ENCODE results near the gene COL1A2. TPM values are rescaled to one million over a fixed set of nuclear protein-coding genes. Genes with fewer than 3 reads are reported as not detected.

The COL1A2 gene
- total RNA-seq (2021), result 81.2 to 96.6 TPM (median 88.1 TPM) in 3 replicates
- Bru-seq, nascent RNA, result percentile 85 among the genes with signal in this experiment
- long read RNA-seq, experiment 1, partial matches to known transcripts, result 258 of 299 reads
- long read RNA-seq, experiment 1, other reads (novel, unspliced or antisense), result 37 of 299 reads
- long read RNA-seq, experiment 2, partial matches to known transcripts, result 61 of 138 reads
- long read RNA-seq, experiment 2, other reads (novel, unspliced or antisense), result 73 of 138 reads
- long read RNA-seq, experiment 3, partial matches to known transcripts, result 1 of 2 reads
- long read RNA-seq, experiment 3, other reads (novel, unspliced or antisense), result 1 of 2 reads

DNA sequence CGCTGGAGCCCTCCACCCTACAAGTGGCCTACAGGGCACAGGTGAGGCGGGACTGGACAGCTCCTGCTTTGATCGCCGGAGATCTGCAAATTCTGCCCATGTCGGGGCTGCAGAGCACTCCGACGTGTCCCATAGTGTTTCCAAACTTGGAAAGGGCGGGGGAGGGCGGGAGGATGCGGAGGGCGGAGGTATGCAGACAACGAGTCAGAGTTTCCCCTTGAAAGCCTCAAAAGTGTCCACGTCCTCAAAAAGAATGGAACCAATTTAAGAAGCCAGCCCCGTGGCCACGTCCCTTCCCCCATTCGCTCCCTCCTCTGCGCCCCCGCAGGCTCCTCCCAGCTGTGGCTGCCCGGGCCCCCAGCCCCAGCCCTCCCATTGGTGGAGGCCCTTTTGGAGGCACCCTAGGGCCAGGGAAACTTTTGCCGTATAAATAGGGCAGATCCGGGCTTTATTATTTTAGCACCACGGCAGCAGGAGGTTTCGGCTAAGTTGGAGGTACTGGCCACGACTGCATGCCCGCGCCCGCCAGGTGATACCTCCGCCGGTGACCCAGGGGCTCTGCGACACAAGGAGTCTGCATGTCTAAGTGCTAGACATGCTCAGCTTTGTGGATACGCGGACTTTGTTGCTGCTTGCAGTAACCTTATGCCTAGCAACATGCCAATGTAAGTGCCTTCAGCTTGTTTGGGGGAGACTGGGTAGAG, at the start of gene COL1A2:
Gene COL1A2, plus strand, starts transcription at position 459 of the 704 bp plus-strand sequence. Its CDS starts 137 bp downstream, at position 596.
- TF ChIP-seq, protein P1, sequence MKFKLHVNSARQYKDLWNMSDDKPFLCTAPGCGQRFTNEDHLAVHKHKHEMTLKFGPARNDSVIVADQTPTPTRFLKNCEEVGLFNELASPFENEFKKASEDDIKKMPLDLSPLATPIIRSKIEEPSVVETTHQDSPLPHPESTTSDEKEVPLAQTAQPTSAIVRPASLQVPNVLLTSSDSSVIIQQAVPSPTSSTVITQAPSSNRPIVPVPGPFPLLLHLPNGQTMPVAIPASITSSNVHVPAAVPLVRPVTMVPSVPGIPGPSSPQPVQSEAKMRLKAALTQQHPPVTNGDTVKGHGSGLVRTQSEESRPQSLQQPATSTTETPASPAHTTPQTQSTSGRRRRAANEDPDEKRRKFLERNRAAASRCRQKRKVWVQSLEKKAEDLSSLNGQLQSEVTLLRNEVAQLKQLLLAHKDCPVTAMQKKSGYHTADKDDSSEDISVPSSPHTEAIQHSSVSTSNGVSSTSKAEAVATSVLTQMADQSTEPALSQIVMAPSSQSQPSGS (CRISPR knock-in tag; IDR thresholded peaks at IDR 0.05; ENCODE audit: borderline replicate concordance, low read depth), result no peak
- no peak for TF ChIP-seq SMAD4 (CRISPR knock-in tag; IDR thresholded peaks at IDR 0.05)
- no peak for TF ChIP-seq ZNF396 (CRISPR knock-in tag; IDR thresholded peaks at IDR 0.05; ENCODE audit: borderline replicate concordance)
- TF ChIP-seq FOXK1 (CRISPR knock-in tag; IDR thresholded peaks at IDR 0.05), result peak; percentile 11; the same call in 1 of the 2 replicates
- TF ChIP-seq NR2C2 (CRISPR knock-in tag; IDR thresholded peaks at IDR 0.05), result no peak
- TF ChIP-seq TCF7 (CRISPR knock-in tag; IDR thresholded peaks at IDR 0.05; ENCODE audit: low read depth), result no peak
- TF ChIP-seq NR3C1 (CRISPR knock-in tag; conservative IDR thresholded peaks at IDR 0.05; ENCODE audit: low read depth), result no peak
- TF ChIP-seq, protein P2, sequence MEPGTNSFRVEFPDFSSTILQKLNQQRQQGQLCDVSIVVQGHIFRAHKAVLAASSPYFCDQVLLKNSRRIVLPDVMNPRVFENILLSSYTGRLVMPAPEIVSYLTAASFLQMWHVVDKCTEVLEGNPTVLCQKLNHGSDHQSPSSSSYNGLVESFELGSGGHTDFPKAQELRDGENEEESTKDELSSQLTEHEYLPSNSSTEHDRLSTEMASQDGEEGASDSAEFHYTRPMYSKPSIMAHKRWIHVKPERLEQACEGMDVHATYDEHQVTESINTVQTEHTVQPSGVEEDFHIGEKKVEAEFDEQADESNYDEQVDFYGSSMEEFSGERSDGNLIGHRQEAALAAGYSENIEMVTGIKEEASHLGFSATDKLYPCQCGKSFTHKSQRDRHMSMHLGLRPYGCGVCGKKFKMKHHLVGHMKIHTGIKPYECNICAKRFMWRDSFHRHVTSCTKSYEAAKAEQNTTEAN (CRISPR knock-in tag; IDR thresholded peaks at IDR 0.05), result no peak
- no peak for TF ChIP-seq ZNF317 (CRISPR knock-in tag; IDR thresholded peaks at IDR 0.05; ENCODE audit: borderline replicate concordance, low read depth)
- TF ChIP-seq, protein P3, sequence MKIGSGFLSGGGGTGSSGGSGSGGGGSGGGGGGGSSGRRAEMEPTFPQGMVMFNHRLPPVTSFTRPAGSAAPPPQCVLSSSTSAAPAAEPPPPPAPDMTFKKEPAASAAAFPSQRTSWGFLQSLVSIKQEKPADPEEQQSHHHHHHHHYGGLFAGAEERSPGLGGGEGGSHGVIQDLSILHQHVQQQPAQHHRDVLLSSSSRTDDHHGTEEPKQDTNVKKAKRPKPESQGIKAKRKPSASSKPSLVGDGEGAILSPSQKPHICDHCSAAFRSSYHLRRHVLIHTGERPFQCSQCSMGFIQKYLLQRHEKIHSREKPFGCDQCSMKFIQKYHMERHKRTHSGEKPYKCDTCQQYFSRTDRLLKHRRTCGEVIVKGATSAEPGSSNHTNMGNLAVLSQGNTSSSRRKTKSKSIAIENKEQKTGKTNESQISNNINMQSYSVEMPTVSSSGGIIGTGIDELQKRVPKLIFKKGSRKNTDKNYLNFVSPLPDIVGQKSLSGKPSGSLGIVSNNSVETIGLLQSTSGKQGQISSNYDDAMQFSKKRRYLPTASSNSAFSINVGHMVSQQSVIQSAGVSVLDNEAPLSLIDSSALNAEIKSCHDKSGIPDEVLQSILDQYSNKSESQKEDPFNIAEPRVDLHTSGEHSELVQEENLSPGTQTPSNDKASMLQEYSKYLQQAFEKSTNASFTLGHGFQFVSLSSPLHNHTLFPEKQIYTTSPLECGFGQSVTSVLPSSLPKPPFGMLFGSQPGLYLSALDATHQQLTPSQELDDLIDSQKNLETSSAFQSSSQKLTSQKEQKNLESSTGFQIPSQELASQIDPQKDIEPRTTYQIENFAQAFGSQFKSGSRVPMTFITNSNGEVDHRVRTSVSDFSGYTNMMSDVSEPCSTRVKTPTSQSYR (CRISPR knock-in tag; IDR thresholded peaks at IDR 0.05), result 0 out of 2 replicates have a peak, but pooled peaks have one; percentile 10
- peak; percentile 17; the same call in 1 of the 2 replicates for TF ChIP-seq SP1 (CRISPR knock-in tag; conservative IDR thresholded peaks at IDR 0.05)
- TF ChIP-seq, protein P4, sequence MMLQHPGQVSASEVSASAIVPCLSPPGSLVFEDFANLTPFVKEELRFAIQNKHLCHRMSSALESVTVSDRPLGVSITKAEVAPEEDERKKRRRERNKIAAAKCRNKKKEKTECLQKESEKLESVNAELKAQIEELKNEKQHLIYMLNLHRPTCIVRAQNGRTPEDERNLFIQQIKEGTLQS (CRISPR knock-in tag; conservative IDR thresholded peaks at IDR 0.05), result no peak
- TF ChIP-seq TP53 (CRISPR knock-in tag; IDR thresholded peaks at IDR 0.05), result no peak
- peak; percentile 58 for TF ChIP-seq NFYB (CRISPR knock-in tag; conservative IDR thresholded peaks at IDR 0.05; ENCODE audit: low read depth)
- no peak for TF ChIP-seq NFE2L1 (CRISPR knock-in tag; IDR thresholded peaks at IDR 0.05)
- TF ChIP-seq, protein P5, sequence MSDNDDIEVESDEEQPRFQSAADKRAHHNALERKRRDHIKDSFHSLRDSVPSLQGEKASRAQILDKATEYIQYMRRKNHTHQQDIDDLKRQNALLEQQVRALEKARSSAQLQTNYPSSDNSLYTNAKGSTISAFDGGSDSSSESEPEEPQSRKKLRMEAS (CRISPR knock-in tag; IDR thresholded peaks at IDR 0.05), result 0 out of 2 replicates have a peak, but pooled peaks have one; percentile 18
- TF ChIP-seq, protein P6, sequence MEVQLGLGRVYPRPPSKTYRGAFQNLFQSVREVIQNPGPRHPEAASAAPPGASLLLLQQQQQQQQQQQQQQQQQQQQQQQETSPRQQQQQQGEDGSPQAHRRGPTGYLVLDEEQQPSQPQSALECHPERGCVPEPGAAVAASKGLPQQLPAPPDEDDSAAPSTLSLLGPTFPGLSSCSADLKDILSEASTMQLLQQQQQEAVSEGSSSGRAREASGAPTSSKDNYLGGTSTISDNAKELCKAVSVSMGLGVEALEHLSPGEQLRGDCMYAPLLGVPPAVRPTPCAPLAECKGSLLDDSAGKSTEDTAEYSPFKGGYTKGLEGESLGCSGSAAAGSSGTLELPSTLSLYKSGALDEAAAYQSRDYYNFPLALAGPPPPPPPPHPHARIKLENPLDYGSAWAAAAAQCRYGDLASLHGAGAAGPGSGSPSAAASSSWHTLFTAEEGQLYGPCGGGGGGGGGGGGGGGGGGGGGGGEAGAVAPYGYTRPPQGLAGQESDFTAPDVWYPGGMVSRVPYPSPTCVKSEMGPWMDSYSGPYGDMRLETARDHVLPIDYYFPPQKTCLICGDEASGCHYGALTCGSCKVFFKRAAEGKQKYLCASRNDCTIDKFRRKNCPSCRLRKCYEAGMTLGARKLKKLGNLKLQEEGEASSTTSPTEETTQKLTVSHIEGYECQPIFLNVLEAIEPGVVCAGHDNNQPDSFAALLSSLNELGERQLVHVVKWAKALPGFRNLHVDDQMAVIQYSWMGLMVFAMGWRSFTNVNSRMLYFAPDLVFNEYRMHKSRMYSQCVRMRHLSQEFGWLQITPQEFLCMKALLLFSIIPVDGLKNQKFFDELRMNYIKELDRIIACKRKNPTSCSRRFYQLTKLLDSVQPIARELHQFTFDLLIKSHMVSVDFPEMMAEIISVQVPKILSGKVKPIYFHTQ (CRISPR knock-in tag; IDR thresholded peaks at IDR 0.05), result no peak
- TF ChIP-seq GTF2I (CRISPR knock-in tag; conservative IDR thresholded peaks at IDR 0.05), result no peak
- TF ChIP-seq, protein P7, sequence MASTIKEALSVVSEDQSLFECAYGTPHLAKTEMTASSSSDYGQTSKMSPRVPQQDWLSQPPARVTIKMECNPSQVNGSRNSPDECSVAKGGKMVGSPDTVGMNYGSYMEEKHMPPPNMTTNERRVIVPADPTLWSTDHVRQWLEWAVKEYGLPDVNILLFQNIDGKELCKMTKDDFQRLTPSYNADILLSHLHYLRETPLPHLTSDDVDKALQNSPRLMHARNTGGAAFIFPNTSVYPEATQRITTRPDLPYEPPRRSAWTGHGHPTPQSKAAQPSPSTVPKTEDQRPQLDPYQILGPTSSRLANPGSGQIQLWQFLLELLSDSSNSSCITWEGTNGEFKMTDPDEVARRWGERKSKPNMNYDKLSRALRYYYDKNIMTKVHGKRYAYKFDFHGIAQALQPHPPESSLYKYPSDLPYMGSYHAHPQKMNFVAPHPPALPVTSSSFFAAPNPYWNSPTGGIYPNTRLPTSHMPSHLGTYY (CRISPR knock-in tag; IDR thresholded peaks at IDR 0.05), result no peak
- TF ChIP-seq FOXP1 (CRISPR knock-in tag; IDR thresholded peaks at IDR 0.05; ENCODE audit: borderline replicate concordance), result peak; percentile 73; the same call in 1 of the 2 replicates
- TF ChIP-seq CREB1 (CRISPR knock-in tag; IDR thresholded peaks at IDR 0.05), result 0 out of 2 replicates have a peak, but pooled peaks have one; percentile 23
- no peak for TF ChIP-seq ZNF263 (CRISPR knock-in tag; IDR thresholded peaks at IDR 0.05; ENCODE audit: low read depth)
- H3K9me3 Mint-ChIP-seq, result no peaks in the 10 kb centered on the region
- POLR2A ChIA-PET, result interaction anchor here (0.6 to 2.8 kb wide), 8 partner anchors 10 to 476 kb away, joined by 3 to 15 read pairs (median 4); no protein-coding TSS in a partner anchor
- peak within 1 kb of the TSS; percentile 87 for H3K4me3 Mint-ChIP-seq
- peak; percentile 52 for ATAC-seq
- H3K27me3 Mint-ChIP-seq (ENCODE audit: low read depth), result peaks cover 7% of the 10 kb centered on the region
- DNase-seq (ENCODE audit: low spot score), result peak; percentile 68
- H3K27ac Mint-ChIP-seq, result peak within 1 kb of the TSS; percentile 78
- peaks cover 43% of the 10 kb centered on the region for H3K4me1 Mint-ChIP-seq
- H3K36me3 Mint-ChIP-seq, result peaks cover 5% of the 10 kb centered on the region
- CTCF ChIA-PET, result interaction anchor here (0.6 to 6.2 kb wide), 34 partner anchors 10 to 1163 kb away, joined by 3 to 380 read pairs (median 4); partner anchors contain the start of gene GNG11

Measured in WTC11 (cell line).